HG02981 (cell line): Measurements from ENCODE around the gene FBH1.
"Not testable (repeated sequence)": the region's sequence is repeated elsewhere in the genome, so short reads cannot be mapped to it uniquely, and the experiment has no call there.

ENCODE experiments used
- ATAC-seq: cut with Tn5 transposase; IDR thresholded peaks from one replicate; pipeline ENCODE4 v1.9.1; 2021; ENCODE audit warnings: mild to moderate bottlenecking, moderate library complexity; ENCODE audit not compliant: unreplicated experiment

Gene FBH1

DNA sequence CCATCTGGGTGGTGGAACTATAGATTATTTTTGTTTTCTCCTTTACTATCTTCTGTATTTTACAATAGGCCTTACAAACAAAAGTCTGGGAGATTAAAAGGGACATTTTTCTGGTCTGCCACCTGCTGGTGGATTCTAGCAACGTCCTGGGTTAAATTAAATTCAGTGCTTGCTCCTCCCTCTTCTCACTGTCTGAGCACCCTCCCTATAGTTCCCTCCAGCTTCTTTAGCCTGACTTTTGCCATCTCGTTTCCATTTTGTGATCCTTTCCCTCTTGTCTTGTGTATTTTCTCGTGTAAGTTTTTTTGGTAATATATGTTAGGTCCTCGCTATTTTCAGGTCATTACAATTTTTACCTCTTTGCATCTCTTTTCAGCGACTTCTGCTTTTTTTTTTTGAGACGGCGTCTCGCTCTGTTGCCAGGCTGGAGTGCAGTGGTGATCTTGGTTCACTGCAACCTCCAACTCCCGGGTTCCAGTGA lies 16.5 kb upstream of the FBH1 start:
- peak; percentile 80 for ATAC-seq

DNA sequence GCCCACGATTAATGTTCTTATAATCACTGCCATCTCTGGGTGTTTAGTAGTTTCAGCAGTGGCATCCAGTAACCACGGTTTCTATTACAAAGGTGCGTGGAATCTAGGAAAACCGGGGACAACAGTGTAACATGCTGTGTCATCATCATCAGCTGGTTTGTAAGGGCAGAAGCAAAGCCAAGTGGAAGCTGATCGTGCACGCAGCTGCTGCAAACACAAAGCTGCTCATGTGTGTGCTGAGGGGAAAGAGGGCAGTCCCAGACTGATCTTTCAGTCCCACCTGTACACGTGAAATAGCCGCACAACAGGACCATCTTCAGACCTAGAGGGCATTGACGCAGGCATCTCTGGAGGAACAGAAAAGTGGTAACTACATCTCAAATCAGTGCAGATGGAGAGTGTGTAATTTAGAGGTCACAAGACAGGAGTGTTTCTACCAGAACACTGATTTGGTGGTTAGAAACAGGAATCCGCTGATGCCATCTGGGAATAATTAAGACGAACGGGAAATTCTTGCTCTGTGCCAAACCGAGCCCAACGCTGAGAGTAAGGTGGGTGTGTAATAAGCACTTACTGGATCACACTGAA lies 13.8 kb upstream of the FBH1 start:
- ATAC-seq = no peak

DNA sequence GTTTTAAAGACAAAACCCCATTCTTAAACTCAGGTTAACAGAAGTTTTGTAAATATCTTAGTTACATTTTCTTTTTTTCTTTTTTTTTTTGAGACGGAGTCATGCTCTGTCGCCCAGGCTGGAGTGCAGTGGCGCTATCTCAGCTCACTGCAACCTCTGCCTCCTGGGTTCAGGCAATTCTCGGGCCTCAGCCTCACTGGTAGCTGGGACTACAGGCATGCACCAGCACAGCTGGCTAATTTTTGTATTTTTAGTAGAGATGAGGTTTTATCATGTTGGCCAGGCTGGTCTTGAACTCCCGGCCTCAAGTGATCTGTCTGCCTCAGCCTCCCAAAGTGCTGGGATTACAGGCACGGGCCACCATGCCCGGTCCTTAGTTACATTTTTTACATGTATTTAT lies 13.0 kb upstream of the FBH1 start:
- ATAC-seq = not testable (repeated sequence)

- no peak for ATAC-seq
These were observed 7.1 kb upstream of the FBH1 start for GRCh38 chr10:5882961-5883360.

- no peak for ATAC-seq
These were observed 4.4 kb upstream of the FBH1 start for GRCh38 chr10:5885619-5886018.

DNA sequence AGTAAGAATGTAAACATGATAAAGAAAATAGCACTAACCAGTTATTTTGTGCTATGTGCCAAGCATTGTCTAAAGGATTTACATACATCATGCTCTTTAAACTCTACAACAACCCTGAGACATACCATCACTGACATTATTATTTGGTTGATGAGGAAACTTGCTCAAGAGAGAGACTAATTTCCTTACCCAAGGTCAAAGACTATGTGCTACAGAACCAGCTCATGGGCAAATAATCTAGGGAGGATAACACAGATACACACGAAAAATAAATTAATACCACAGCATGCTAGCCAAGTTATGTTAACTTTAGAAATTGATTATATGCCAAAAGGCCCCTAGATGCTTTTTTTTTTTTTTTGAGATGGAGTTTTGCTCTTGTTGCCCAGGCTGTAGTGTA lies 3.0 kb upstream of the FBH1 start:
- no peak for ATAC-seq

- ATAC-seq = no peak
These were observed 2.4 kb upstream of the FBH1 start for GRCh38 chr10:5887641-5888040.

- ATAC-seq = no peak
These were observed 1.7 kb upstream of the FBH1 start for GRCh38 chr10:5888351-5888750.

DNA sequence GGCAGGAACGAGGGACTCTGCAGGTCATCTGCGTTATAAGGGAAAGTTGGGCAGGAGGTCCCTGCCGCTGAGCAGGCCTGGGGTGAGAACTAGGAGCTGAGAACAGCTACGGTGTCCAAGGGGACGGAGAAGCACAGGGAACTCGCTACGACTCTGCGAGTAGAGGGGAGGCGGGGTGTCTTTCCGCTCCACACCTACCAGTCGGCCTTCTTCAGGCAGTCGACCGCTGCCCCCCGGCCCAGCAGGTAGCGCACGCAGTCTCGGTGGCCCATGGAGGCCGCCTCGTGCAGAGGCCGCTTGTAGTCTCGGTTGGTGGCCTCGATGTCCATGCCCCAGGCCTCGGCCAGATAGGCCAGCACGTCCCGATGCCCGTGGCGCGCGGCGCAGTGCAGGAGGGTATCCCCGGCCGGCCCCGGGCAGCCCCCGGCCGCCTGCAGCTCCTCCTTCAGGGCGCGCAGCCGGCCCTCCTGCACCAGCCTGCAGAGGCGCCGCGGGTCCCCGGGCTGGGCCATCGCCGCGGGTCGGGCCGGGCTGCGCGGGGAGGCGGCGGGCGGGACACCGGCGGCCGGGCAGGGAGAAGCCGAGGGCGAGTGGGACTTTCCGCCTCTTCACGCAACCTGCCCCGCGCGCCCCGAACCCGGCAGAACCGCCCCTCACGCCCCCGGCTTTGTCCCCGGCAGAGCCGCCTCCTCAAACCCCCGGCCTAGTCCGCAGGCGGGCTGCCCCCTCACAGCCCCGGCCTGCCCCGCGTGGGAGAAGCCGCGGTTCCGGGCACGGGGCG lies 1.0 kb upstream of the FBH1 start:
- peak; percentile 30 for ATAC-seq

DNA sequence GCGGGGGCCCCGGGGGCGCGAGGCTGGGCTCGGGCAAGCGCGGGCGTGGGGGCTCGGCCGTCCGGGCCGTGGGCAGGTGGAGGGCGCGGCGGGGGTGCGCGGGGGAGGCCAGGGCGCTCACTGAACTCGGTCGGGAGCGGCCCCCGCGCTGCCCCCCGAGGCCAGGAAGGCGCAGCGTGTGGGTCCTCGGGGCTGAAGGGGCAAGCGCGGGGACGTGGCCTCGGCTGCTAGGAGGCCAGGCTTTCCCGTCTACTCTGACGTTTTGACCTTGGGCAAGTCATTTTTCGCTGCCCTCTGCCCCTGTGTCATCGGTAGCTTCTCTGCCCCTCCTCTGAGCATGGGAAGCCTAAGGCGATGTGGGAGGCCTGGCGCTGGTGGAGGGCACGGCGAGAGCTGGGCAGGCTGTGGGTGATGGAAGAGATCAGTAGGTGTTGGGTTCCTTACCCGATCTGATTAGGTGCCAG lies 441 bp downstream of the FBH1 start:
- ATAC-seq = peak; percentile 2

GRCh38 chr10:5891009-5891408 lies 966 bp downstream of the FBH1 start:
- ATAC-seq = no peak

DNA sequence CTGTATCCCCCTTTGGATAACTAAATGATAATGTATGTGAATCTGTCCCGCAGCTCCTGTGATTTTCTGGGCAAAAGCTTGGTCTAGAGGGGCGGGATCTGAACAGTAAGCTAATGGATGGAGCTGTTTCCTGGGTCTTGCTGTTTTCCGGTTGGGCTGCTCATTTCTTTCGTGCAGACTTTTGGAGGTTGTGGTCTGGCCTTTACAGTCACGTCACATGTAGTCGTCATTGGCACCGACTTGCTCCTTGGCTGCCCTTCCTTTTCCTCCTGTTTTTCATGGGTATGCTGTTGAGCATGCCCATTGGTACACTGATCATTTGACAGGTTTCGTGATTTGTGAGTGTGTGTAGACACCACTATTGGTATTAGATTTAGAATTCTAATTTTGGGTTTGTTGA lies 2.0 kb downstream of the FBH1 start:
- ATAC-seq = no peak

GRCh38 chr10:5893321-5893720 lies 3.3 kb downstream of the FBH1 start:
- ATAC-seq = no peak

GRCh38 chr10:5894403-5894802 lies 4.4 kb downstream of the FBH1 start:
- ATAC-seq = no peak

GRCh38 chr10:5894873-5895272 lies 4.8 kb downstream of the FBH1 start:
- no peak for ATAC-seq

DNA sequence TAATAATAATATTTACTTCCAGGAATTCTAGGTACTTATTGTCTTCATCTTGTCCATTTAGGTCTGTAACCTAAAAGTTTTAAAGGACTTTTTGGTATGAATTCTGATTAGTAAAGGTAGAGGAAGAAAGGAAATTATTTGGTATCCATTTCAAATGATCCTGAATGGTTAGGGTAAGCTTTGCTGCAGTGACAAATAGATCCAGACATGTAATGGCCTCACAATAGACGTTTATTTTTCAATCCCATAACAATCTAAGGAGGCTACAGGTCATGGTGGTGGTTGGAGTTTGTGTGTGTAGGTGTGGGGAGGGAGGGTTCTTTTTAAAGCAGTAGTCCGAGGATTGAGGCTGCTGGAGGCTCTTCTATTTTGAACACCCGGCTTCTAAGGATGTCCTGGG lies 5.3 kb downstream of the FBH1 start:
- ATAC-seq = no peak

GRCh38 chr10:5895804-5896203 lies 5.8 kb downstream of the FBH1 start:
- no peak for ATAC-seq

DNA sequence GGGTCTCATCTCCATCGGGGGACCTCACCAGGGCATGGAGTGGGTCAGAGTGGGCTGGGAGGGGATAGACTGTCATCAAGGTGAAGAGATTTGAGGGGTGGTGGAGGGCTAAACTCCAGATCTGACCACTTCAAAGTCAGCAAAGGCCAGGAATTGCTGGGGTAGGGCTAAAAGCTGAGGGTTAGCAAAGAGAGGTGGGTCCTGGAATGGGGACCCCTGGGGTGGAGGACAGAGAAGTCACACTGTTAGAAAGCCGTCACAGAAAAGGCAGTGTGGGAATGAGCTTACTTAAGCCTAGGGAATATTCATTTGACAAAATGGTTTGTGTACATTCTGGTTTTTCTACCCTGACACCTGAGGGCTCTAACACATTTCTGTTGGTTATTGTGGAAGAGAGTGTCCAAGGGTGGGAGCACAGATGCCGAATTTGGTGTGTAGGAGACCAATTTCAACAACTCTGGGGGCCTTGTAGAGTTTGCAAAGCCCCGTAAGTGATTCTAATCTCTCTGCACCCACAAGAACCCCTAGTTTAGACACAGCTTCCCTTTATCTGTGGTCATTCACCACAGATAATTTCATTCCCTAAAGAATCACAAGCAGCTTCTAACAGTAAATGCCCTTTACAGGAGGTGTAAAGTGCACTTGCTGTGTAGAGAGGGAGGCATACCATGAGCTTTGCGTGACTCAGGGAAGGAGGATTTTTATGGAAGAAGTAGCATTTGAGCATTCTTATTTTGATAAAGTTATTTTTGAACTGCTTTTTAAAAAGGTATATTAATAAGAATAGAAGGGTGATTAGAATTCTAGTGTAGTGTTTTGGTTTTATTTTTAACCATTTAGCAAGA lies 6.4 kb downstream of the FBH1 start:
- no peak for ATAC-seq

DNA sequence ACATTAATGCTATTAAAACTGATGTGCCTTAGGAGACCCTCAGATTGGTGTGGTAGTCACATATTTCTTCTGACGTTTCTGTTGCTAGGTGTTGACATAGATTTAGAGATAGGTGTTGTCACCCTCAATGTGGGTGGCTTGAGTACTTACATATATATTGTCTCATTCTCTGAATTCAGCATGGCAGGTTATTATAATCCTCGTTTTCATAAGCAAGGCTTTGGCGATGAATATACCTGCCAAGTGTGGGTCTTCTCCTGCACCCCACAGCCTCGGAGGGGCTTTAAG lies 7.0 kb downstream of the FBH1 start:
- ATAC-seq = no peak

- no peak for ATAC-seq
These were observed 7.5 kb downstream of the FBH1 start for GRCh38 chr10:5897504-5897903.

GRCh38 chr10:5898163-5898562 lies 8.1 kb downstream of the FBH1 start:
- ATAC-seq = no peak

- ATAC-seq = no peak
These were observed 10.2 kb downstream of the FBH1 start for GRCh38 chr10:5900247-5900646.
